ENCODE data around the gene EIF4G2. TPM values are rescaled to one million over a fixed set of nuclear protein-coding genes. Genes with fewer than 3 reads are reported as not detected.
"Not testable (repeated sequence)": the region's sequence is repeated elsewhere in the genome, so short reads cannot be mapped to it uniquely, and the experiment has no call there.

EIF4G2 gene
- total RNA-seq, 2 donors from 2014 or later = 885 to 1,062 TPM

DNA sequence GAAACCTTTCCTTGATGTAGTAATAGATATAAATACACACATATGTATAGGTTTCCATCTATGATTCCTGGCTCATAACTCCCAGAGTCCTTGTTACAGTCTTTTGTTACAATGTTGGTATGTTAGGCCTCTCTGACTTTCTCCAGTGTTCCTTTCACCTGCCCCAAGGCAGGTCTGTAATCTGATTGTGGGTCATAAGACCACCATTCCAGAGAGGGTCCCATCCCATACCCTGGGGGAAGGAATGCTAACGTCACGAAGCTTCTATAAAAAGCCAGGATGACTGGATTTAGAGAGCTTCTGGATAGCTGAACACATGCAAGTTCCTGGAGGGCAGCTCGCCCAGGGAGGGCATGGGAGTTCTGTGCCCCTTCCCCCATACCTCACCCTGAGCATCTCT lies 13.8 kb upstream of the EIF4G2 start:
- intact Hi-C loops (cut with DNase I); DNase-seq (ENCODE audit: low spot score): not testable (repeated sequence)

GRCh38 chr11:10818594-10818993 lies 9.9 kb upstream of the EIF4G2 start:
- intact Hi-C loops (cut with DNase I) = no loop called here
- DNase-seq (ENCODE audit: low spot score) = no peak

DNA sequence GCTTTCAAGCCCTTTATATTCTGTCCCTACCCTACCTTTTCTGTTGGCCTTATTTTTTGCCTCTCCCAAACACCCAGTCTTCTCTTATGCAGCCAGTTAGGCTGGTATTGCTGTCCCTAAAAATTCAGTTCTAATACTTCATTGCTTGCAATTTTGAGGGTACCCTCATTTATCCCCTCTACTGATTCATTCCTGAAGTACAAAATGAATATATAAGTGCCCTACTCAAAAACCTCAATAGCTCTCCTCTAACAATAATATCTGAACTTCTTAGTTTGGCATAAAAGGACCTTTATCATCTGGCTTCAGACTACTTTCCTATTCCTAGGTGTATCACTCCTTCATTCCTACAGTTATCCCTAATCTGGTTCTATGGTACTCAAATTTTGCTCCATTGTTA lies 5.2 kb upstream of the EIF4G2 start:
- intact Hi-C loops (cut with DNase I) = no loop called here
- DNase-seq (ENCODE audit: low spot score) = no peak

- DNase-seq (ENCODE audit: low spot score) = no peak
- intact Hi-C loops (cut with DNase I) = loop anchor here in 1 of 2 donors (5.0 kb wide), 2 partner anchors 48 to 123 kb away; partner anchors contain the start of gene ZBED5
Observed at GRCh38 chr11:10809373-10810160, 841 bp upstream of the EIF4G2 start.

DNA sequence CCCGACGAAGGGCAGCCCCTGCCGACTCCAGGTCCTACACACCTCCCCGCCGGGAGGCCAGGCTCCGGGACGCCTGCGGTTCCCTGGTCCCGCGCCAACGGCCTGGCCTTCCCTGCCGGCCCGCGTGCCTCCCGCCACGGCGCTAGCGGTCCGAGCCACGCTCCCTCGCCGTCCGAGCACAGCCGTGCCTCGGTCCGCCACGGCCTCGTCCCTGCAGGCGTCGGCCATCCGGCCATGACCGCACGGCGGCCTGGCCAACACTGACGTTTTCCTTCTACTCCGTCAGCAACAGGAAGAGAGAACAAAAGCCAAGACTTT lies 532 bp downstream of the EIF4G2 start:
- intact Hi-C loops (cut with DNase I) = loop anchor here in 1 of 2 donors (5.0 kb wide), 2 partner anchors 49 to 124 kb away; partner anchors contain the start of gene ZBED5
- DNase-seq (ENCODE audit: low spot score) = no peak

DNA sequence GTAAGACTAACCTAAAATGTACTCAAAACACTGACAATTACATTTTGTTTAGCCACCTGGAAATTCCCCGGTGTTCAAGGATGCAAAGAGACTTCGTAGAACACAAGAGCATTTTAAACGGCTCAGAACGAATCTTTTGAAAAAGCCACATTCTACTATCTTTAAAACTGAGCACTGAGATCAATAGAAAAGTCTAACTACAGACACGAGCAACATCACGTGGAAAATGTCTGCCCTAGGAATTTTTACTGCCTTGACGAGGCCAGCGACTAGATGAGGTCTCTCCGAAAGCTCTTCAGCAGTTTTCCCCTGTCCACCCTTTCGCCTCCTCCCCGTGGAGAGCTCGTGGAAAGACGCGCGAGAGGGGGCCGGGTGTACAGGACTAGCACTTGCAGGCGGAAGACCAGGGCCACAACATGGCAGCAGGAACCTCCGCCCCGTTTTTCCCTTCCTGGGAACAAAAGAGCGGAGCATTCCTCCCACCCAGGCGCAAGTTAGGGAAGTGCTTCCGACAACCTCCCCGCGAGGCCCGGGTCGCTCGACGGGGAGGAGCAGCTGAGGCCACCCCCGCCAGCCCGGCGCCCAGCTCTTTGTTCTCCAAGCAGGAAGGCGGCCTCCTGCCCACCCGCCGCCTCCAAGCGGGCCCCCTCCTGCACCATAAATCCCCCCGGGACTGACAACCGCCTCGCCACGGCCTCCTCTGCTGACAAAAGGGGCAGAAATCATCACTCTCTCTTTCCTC lies 1.1 kb downstream of the EIF4G2 start:
- peak; percentile 92 for DNase-seq (ENCODE audit: low spot score)
- intact Hi-C loops (cut with DNase I) = loop anchor here in 1 of 2 donors (5.0 kb wide), 2 partner anchors 50 to 125 kb away; partner anchors contain the start of gene ZBED5

GRCh38 chr11:10806206-10806605 lies 2.5 kb downstream of the EIF4G2 start:
- DNase-seq (ENCODE audit: low spot score) = no peak
- intact Hi-C loops (cut with DNase I) = loop anchor here in 1 of 2 donors (5.0 kb wide), 2 partner anchors 51 to 126 kb away; partner anchors contain the start of gene ZBED5

- DNase-seq (ENCODE audit: low spot score) = no peak
- intact Hi-C loops (cut with DNase I) = loop anchor here in 1 of 2 donors (5.0 kb wide), 2 partner anchors 52 to 127 kb away; partner anchors contain the start of gene ZBED5
Observed at GRCh38 chr11:10805741-10806140, 3.0 kb downstream of the EIF4G2 start.

DNA sequence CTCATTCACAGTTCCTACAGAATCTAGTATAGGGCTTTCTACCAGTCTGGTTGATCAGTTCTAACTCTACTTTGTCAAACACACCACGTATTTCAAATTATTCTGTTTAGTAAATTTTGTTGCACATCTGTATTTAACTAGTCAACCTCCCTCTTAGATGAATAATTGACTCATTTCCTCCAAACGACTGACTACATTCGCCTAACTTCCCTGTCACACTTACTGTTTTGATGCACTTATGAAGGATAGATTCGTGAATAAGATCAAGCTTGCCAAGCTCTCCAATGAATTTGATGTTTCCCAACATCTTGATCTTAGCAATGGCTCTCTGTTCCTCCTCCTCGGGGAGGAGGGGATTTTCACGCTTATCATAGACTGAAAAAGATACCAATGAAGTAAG lies 5.0 kb downstream of the EIF4G2 start:
- DNase-seq (ENCODE audit: low spot score) = no peak
- intact Hi-C loops (cut with DNase I) = no loop called here

DNA sequence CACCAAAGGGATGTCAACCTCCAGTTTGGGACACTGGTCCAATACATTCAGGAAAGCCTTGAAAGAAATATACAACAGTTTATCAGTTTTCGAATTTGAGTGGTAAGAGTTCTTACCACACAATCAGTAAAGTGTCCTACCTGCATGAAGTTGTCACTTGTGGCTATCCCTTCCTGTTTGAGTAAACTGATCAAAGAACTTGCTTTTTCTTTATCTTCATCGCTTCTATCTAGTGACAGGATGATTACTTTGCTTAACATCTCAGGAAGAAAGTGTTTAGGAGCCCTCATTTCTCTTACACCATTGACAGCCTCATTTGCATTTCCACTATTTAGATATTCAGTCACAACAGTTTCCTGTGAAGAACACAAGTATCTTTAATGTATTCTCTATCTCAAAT lies 8.4 kb downstream of the EIF4G2 start:
- DNase-seq (ENCODE audit: low spot score) = no peak
- intact Hi-C loops (cut with DNase I) = no loop called here

- DNase-seq (ENCODE audit: low spot score) = no peak
- intact Hi-C loops (cut with DNase I) = loop anchor here in 1 of 2 donors (10.0 kb wide), 1 partner anchor 216 kb away; no protein-coding TSS in a partner anchor
Observed at GRCh38 chr11:10798330-10798928, 10.3 kb downstream of the EIF4G2 start.

- intact Hi-C loops (cut with DNase I) = loop anchor here in 1 of 2 donors (10.0 kb wide), 1 partner anchor 217 kb away; no protein-coding TSS in a partner anchor
Observed at GRCh38 chr11:10797531-10797930, 11.2 kb downstream of the EIF4G2 start.

GRCh38 chr11:10797001-10797400 lies 11.7 kb downstream of the EIF4G2 start:
- intact Hi-C loops (cut with DNase I) = loop anchor here in 1 of 2 donors (10.0 kb wide), 1 partner anchor 218 kb away; no protein-coding TSS in a partner anchor
- DNase-seq (ENCODE audit: low spot score) = no peak

More at GRCh38 chr11:10797531-10797930, 11.2 kb downstream of the EIF4G2 start:
- no peak for DNase-seq (ENCODE audit: low spot score)

DNA sequence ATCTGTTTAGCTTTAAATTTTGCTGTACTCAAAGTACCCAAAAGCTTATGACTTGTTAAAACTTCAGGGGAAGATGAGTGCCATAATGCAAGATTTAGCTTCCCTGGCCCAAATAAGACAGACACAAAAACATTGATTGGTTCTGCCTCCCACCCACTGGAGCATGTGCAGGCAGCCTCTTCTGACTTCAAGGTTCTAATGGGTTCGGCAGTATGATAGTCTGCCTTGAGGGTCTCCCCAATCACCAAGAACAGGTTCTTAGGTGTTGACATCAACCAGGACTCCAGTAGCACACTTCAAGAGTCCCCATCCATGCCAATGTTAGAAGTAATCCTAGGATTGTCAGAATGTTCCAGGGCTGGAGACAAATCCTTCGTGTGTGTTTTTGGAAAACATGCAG lies 12.5 kb downstream of the EIF4G2 start:
- no peak for DNase-seq (ENCODE audit: low spot score)
- intact Hi-C loops (cut with DNase I) = loop anchor here in 1 of 2 donors (10.0 kb wide), 1 partner anchor 219 kb away; no protein-coding TSS in a partner anchor

- DNase-seq (ENCODE audit: low spot score) = no peak
- intact Hi-C loops (cut with DNase I) = loop anchor here (5.0 to 10.0 kb wide), 4 partner anchors 214 to 994 kb away; no protein-coding TSS in a partner anchor
Observed at GRCh38 chr11:10793470-10794255, 15.1 kb downstream of the EIF4G2 start.

- intact Hi-C loops (cut with DNase I) = loop anchor here (5.0 to 10.0 kb wide), 4 partner anchors 215 to 995 kb away; no protein-coding TSS in a partner anchor
- peak; percentile 97 for DNase-seq (ENCODE audit: low spot score)
Observed at GRCh38 chr11:10792385-10793068, 16.2 kb downstream of the EIF4G2 start.

- DNase-seq (ENCODE audit: low spot score) = no peak
- intact Hi-C loops (cut with DNase I) = no loop called here
Observed at GRCh38 chr11:10786451-10786850, 22.3 kb downstream of the EIF4G2 start.

GRCh38 chr11:10785146-10785474 lies 23.6 kb downstream of the EIF4G2 start:
- no peak for DNase-seq (ENCODE audit: low spot score)
- intact Hi-C loops (cut with DNase I) = no loop called here

Data from posterior vena cava (tissue), 2 donors.